ENCODE measurements around the gene SRPRB. TPM values are rescaled to one million over a fixed set of nuclear protein-coding genes. Genes with fewer than 3 reads are reported as not detected.

SRPRB gene
- total RNA-seq, 1 experiment from 2014 or later: 73.5 TPM

DNA sequence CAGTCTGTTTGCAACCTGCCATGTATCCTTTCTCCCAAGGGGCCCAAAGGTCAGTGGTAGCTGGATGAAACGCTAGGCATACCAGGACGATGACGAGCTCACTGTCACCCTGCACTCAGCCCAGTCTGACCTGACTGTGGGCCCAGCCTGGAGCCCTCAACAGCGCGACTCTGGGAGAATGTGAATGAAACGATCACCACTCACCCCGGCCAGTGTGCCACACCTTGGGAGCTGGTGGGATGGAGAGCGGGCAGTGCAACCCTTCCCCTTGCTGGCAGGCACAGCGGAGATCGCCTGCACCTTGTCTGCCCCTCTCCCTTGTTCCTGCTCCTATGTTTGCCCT, 27.2 kb downstream of the SRPRB start:
- in situ Hi-C loops (cut with HindIII; ENCODE audit: low pct_unique_long_range_greater_than_20kb, low sequenced_read_pairs) (no loop called here), intact Hi-C loops (cut with micrococcal nuclease; ENCODE audit: unreplicated experiment) (no loop called here)
- H3K4me3 ChIP-seq (ENCODE audit: low read depth in 2 of 2, low read length in 2 of 2): no peak overlapping the region
- no peak for TF ChIP-seq REST (IDR thresholded peaks at IDR 0.05; ENCODE audit: insufficient read depth in 1 of 2, low read depth in 2 of 2, low read length in 1 of 2)
- no peak for TF ChIP-seq CTCF (IDR thresholded peaks at IDR 0.05)
- no peak for TF ChIP-seq TCF7L2 (IDR thresholded peaks at IDR 0.05; ENCODE audit: low read depth, low read length)
- no peak for TF ChIP-seq POLR2AphosphoS5 (IDR thresholded peaks at IDR 0.05; ENCODE audit: low read depth, low read length)
- TF ChIP-seq SIN3A (IDR thresholded peaks at IDR 0.05; ENCODE audit: borderline replicate concordance, insufficient read depth, low read depth, low read length): no peak
- no peaks in the 10 kb centered on the region for H3K9me3 ChIP-seq (ENCODE audit: control insufficient read depth, insufficient read depth, low read depth, low read length)
- no TSS peak for BruUV-seq (replicated peaks)
- no peaks in the 10 kb centered on the region for H3K27me3 ChIP-seq (ENCODE audit: control insufficient read depth, insufficient read depth, low read length)
- ATAC-seq: no peak
- no peaks in the 10 kb centered on the region for H3K36me3 ChIP-seq (ENCODE audit: control insufficient read depth, insufficient read depth, low read length)
- CTCF ChIA-PET: interaction anchor here (0.6 to 0.7 kb wide), 2 partner anchors 105 to 389 kb away, joined by 3 read pairs; no protein-coding TSS in a partner anchor
- no peak for DNase-seq (ENCODE audit: low read depth, low spot score)
- no peak overlapping the region for H3K27ac ChIP-seq (ENCODE audit: low read length)
- no peaks in the 10 kb centered on the region for H3K4me1 ChIP-seq (ENCODE audit: control insufficient read depth, insufficient read depth, low read length)
- POLR2A ChIA-PET: no interaction called here

- intact Hi-C loops (cut with micrococcal nuclease; ENCODE audit: unreplicated experiment) (no loop called here), in situ Hi-C loops (cut with HindIII; ENCODE audit: low pct_unique_long_range_greater_than_20kb, low sequenced_read_pairs) (no loop called here)
- Histone ChIP-seq H3K27me3 (ENCODE audit: control insufficient read depth, insufficient read depth, low read length) (no peaks in the 10 kb centered on the region), H3K36me3 (ENCODE audit: control insufficient read depth, insufficient read depth, low read length) (no peaks in the 10 kb centered on the region), H3K4me3 (ENCODE audit: low read depth in 2 of 2, low read length in 2 of 2) (no peak overlapping the region), H3K27ac (ENCODE audit: low read length) (no peak overlapping the region), H3K9me3 (ENCODE audit: control insufficient read depth, insufficient read depth, low read depth, low read length) (no peaks in the 10 kb centered on the region), H3K4me1 (ENCODE audit: control insufficient read depth, insufficient read depth, low read length) (no peaks in the 10 kb centered on the region)
- ChIA-PET CTCF (interaction anchor here (0.6 to 0.7 kb wide), 2 partner anchors 105 to 388 kb away, joined by 3 read pairs; no protein-coding TSS in a partner anchor), POLR2A (interaction anchor here (0.5 to 0.6 kb wide), 2 partner anchors 14 to 171 kb away, joined by 6 to 13 read pairs; partner anchors contain the start of gene TOPBP1)
- BruUV-seq (replicated peaks): no TSS peak
- TF ChIP-seq TCF7L2 (IDR thresholded peaks at IDR 0.05; ENCODE audit: low read depth, low read length) (no peak), REST (IDR thresholded peaks at IDR 0.05; ENCODE audit: insufficient read depth in 1 of 2, low read depth in 2 of 2, low read length in 1 of 2) (no peak)
- DNase-seq (ENCODE audit: low read depth, low spot score) (no peak), ATAC-seq (no peak)
These were observed 27.7 kb downstream of the SRPRB start for GRCh38 chr3:133833267-133833666.

Data from Panc1 (cell line).